HL-60 (cell line): ENCODE data around the gene CEACAM19.

ENCODE experiments used
- DNase-seq, 2 experiments: peaks; one replicate each; pipeline ENCODE4 v3.0.0-alpha.2; 2010 to 2020; ENCODE audit warnings: low read depth in 1 of 2, low spot score in 1 of 2
- H3K27ac ChIP-seq: fragments of 250-450 bp; sonication (Bioruptor Pico); replicated peaks from 2 replicates; pipeline ENCODE4 v1.5.1; 2020; ENCODE audit warnings: mild to moderate bottlenecking, moderate library complexity
- H3K27me3 ChIP-seq: fragments of 250-450 bp; sonication (Bioruptor Pico); 2 replicates; pipeline ENCODE4 v1.5.1; 2021; ENCODE audit warnings: mild to moderate bottlenecking, moderate library complexity; ENCODE audit not compliant: insufficient read depth, poor library complexity, severe bottlenecking
- H3K4me3 ChIP-seq: replicated peaks from 2 replicates; pipeline ENCODE4 v1.5.1; 2011; ENCODE audit warnings: mild to moderate bottlenecking, control low read depth, low read length; ENCODE audit not compliant: insufficient read depth
- GABPA ChIP-seq: IDR thresholded peaks from 2 replicates; pipeline ENCODE4 v1.6.1; 2012; ENCODE audit warnings: low read depth
- POLR2AphosphoS5 ChIP-seq: IDR thresholded peaks from 2 replicates; pipeline ENCODE4 v1.6.1; 2012; ENCODE audit warnings: low read depth
- SPI1 ChIP-seq: IDR thresholded peaks from 2 replicates; pipeline ENCODE4 v1.6.1; 2012; ENCODE audit warnings: low read depth, mild to moderate bottlenecking, borderline replicate concordance
- TF ChIP-seq, protein P1 (sequence below): IDR thresholded peaks from one replicate; pipeline ENCODE4 v1.5.1; 2011; ENCODE audit warnings: low read length, control low read depth, inconsistent platforms; ENCODE audit not compliant: insufficient read depth
- TF ChIP-seq, protein P2 (sequence below): IDR thresholded peaks from 2 replicates; pipeline ENCODE4 v1.6.1; 2012; ENCODE audit warnings: low read depth; ENCODE audit not compliant: insufficient replicate concordance

CEACAM19 gene

DNA sequence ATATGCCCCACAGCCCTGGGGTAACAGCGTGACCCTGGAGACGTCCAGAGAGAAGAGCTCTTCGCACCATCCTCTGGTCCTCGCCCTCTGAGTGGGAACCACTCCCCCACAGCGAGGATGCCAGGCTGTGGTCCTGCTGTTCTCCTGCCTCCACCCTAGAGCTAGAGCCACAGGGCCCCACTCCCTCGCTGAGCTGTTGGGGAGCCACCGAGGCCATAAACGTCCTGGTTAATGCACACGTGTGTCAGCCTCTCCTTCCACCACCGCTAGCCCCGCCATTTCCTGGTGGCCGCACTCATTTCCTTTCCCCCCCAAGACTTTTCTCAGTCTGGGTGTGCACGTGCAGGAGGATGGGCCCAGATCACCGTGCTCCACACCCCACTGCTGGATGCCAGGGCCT, 39.2 kb downstream of the CEACAM19 start:
- Histone ChIP-seq H3K4me3 (no peak overlapping the region), H3K27me3 (no peaks in the 10 kb centered on the region), H3K27ac (no peak overlapping the region)
- DNase-seq: no peak
- TF ChIP-seq, protein P1, sequence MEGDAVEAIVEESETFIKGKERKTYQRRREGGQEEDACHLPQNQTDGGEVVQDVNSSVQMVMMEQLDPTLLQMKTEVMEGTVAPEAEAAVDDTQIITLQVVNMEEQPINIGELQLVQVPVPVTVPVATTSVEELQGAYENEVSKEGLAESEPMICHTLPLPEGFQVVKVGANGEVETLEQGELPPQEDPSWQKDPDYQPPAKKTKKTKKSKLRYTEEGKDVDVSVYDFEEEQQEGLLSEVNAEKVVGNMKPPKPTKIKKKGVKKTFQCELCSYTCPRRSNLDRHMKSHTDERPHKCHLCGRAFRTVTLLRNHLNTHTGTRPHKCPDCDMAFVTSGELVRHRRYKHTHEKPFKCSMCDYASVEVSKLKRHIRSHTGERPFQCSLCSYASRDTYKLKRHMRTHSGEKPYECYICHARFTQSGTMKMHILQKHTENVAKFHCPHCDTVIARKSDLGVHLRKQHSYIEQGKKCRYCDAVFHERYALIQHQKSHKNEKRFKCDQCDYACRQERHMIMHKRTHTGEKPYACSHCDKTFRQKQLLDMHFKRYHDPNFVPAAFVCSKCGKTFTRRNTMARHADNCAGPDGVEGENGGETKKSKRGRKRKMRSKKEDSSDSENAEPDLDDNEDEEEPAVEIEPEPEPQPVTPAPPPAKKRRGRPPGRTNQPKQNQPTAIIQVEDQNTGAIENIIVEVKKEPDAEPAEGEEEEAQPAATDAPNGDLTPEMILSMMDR: no peak
- TF ChIP-seq, protein P2, sequence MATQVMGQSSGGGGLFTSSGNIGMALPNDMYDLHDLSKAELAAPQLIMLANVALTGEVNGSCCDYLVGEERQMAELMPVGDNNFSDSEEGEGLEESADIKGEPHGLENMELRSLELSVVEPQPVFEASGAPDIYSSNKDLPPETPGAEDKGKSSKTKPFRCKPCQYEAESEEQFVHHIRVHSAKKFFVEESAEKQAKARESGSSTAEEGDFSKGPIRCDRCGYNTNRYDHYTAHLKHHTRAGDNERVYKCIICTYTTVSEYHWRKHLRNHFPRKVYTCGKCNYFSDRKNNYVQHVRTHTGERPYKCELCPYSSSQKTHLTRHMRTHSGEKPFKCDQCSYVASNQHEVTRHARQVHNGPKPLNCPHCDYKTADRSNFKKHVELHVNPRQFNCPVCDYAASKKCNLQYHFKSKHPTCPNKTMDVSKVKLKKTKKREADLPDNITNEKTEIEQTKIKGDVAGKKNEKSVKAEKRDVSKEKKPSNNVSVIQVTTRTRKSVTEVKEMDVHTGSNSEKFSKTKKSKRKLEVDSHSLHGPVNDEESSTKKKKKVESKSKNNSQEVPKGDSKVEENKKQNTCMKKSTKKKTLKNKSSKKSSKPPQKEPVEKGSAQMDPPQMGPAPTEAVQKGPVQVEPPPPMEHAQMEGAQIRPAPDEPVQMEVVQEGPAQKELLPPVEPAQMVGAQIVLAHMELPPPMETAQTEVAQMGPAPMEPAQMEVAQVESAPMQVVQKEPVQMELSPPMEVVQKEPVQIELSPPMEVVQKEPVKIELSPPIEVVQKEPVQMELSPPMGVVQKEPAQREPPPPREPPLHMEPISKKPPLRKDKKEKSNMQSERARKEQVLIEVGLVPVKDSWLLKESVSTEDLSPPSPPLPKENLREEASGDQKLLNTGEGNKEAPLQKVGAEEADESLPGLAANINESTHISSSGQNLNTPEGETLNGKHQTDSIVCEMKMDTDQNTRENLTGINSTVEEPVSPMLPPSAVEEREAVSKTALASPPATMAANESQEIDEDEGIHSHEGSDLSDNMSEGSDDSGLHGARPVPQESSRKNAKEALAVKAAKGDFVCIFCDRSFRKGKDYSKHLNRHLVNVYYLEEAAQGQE: no peak
- TF ChIP-seq POLR2AphosphoS5: no peak
- no peak for TF ChIP-seq SPI1
- no peak for TF ChIP-seq GABPA

DNA sequence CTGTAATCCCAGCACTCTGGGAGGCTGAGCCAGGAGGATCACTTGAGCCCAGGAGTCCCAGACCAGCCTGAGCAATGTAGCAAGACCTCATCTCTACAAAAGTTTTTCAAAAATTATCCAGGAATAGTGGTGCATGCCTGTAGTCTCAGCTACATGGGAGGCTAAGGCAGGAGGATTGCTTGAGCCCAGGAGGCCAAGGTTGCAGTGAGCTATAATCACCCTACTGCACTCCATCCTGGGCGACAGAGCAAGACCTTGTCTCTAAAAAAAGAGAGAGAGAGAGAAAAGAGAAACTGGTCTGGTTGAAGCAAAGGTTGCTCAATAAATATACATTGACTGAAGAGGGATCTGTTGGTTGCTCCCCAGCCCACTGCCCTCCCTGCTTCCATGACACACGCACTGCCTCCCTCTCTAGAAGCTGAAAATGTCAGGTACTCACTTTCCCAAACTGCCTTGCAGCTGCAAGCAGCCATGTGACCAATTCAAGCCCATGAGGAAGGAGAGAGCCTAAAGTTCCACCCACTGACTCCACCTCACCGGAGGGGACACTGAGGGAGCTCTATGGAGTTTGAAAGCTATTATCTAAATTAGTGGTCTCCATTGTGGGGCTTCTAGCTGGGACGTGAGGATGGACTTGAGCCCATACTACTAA, 41.7 kb downstream of the CEACAM19 start:
- TF ChIP-seq, protein P1: no peak
- no peak for TF ChIP-seq POLR2AphosphoS5
- TF ChIP-seq, protein P2: no peak
- DNase-seq: peak in 1 of 2 experiments; percentile 61
- H3K4me3 ChIP-seq: no peak overlapping the region

DNA sequence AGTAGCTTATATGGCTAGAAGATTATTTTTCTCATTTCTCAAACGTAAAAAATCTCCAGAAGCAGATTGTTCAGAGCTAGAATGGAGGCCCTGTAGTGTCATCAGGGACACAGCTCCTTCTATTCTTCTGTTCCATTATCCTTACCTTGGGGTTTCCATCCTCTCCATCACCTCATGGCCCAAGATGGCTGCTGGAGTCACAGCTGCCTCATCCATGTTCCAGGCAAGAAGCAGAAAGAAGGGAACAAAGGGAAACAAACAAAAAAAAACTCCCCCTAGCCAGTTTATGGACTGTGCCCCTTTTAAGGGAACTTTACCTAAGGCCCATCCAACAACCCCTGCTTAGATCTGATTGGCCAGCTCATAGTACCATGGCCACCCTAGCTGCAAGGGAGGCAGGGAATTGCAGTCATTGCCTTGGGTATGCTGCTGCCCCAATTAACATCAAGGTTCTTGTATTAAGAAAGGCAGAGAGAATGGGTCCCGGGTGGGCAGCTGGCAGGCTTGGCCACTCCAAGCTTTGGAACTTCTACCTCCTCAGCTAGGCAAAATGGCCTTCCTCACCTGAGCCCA, 43.4 kb downstream of the CEACAM19 start:
- H3K27me3 ChIP-seq: no peaks in the 10 kb centered on the region
- no peak overlapping the region for H3K4me3 ChIP-seq
- TF ChIP-seq, protein P1: no peak
- TF ChIP-seq GABPA (no peak), POLR2AphosphoS5 (no peak), SPI1 (no peak)
- TF ChIP-seq, protein P2: no peak
- H3K27ac ChIP-seq: no peak overlapping the region
- no peak for DNase-seq

More for the DNA sequence above, 41.7 kb downstream of the CEACAM19 start:
- H3K27ac ChIP-seq: no peak overlapping the region
- no peaks in the 10 kb centered on the region for H3K27me3 ChIP-seq
